ENCODE results near the gene GALNT9.
"Not testable (repeated sequence)": the region's sequence is repeated elsewhere in the genome, so short reads cannot be mapped to it uniquely, and the experiment has no call there.

The GALNT9 gene

GRCh38 chr12:132358241-132359225 lies 29.1 kb upstream of the GALNT9 start:
- not testable (repeated sequence) for FAIRE-seq

GRCh38 chr12:132357623-132358186 lies 28.3 kb upstream of the GALNT9 start:
- no peak for FAIRE-seq

GRCh38 chr12:132356691-132357622 lies 27.6 kb upstream of the GALNT9 start:
- FAIRE-seq: no peak

- no peak for FAIRE-seq
Observed at GRCh38 chr12:132355742-132356681, 26.6 kb upstream of the GALNT9 start.

GRCh38 chr12:132354982-132355680 lies 25.7 kb upstream of the GALNT9 start:
- FAIRE-seq: no peak

- no peak for FAIRE-seq
Observed at GRCh38 chr12:132354211-132354981, 25.0 kb upstream of the GALNT9 start.

GRCh38 chr12:132353811-132354210 lies 24.4 kb upstream of the GALNT9 start:
- no peak for FAIRE-seq

GRCh38 chr12:132352896-132353800 lies 23.8 kb upstream of the GALNT9 start:
- no peak for FAIRE-seq

- FAIRE-seq: no peak
Observed at GRCh38 chr12:132351751-132352495, 22.5 kb upstream of the GALNT9 start.

- no peak for FAIRE-seq
Observed at GRCh38 chr12:132349501-132350131, 20.2 kb upstream of the GALNT9 start.

- FAIRE-seq: no peak
Observed at GRCh38 chr12:132348176-132348575, 18.8 kb upstream of the GALNT9 start.

GRCh38 chr12:132347176-132347855 lies 17.9 kb upstream of the GALNT9 start:
- no peak for FAIRE-seq

GRCh38 chr12:132346471-132347175 lies 17.2 kb upstream of the GALNT9 start:
- no peak for FAIRE-seq

- FAIRE-seq: no peak
Observed at GRCh38 chr12:132345561-132346200, 16.3 kb upstream of the GALNT9 start.

GRCh38 chr12:132345126-132345525 lies 15.7 kb upstream of the GALNT9 start:
- no peak for FAIRE-seq

- no peak for FAIRE-seq
Observed at GRCh38 chr12:132344601-132345000, 15.2 kb upstream of the GALNT9 start.
